GM19455 (cell line): Measurements from ENCODE around the gene HNF1B.

ENCODE experiments used
- ATAC-seq: cut with Tn5 transposase; IDR thresholded peaks from one replicate; pipeline ENCODE4 v1.9.1; 2021; ENCODE audit not compliant: unreplicated experiment

The HNF1B gene

GRCh38 chr17:37761961-37762360, 17.1 kb upstream of the HNF1B start:
- no peak for ATAC-seq

GRCh38 chr17:37761059-37761458, 16.2 kb upstream of the HNF1B start:
- no peak for ATAC-seq

DNA sequence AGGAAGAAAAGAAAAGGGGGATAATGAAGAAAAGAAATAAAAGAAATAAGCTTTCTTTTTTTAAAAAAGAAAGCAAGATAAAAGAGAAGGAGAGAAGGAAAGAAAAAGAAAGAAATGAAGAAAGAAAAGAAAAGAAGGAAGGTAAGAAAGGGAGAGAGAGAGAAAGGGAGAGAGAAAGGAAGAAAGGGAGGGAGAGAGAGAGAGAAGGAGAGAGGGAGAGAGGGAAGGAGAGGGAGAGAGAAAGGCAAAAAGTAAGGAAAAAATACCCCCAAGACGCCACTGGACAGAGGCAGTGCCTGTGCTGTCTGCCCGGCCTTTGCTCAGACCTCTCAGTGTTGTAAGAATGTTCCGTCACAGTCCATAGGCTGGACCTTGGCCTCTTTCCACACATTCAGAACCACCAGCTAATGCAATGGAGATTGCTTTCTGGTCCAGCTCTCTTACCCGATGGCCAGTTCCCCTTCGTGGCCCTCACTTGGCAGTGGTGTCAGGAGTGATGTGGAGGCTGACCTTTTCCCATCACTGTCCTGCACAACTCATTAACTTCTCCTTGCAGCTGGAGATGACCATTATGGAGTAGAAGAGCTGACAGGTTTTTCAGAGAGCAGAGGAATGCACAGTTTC, 14.3 kb upstream of the HNF1B start:
- no peak for ATAC-seq

- no peak for ATAC-seq
Observed at GRCh38 chr17:37756051-37756450, 11.2 kb upstream of the HNF1B start.

GRCh38 chr17:37755455-37755854, 10.6 kb upstream of the HNF1B start:
- ATAC-seq: no peak

DNA sequence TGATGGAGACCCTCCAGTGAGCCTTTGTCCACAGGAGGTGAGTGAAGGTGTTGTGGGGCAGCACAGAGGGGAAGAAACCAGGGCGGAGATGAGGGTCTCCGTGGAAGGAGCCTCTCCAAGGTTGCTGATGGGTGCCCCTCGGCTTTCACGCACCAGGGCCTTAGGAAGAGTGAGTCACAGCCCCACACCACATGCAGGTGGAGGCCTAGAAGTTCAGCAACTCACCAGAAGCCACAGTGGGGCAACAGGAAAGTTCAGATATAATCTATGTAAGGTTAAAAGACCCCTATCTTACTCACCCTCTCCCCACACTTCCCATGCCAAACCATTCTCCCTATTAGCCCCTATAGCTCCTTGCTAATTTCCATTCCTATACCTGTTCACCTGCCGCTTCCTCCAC, 9.5 kb upstream of the HNF1B start:
- ATAC-seq: no peak

DNA sequence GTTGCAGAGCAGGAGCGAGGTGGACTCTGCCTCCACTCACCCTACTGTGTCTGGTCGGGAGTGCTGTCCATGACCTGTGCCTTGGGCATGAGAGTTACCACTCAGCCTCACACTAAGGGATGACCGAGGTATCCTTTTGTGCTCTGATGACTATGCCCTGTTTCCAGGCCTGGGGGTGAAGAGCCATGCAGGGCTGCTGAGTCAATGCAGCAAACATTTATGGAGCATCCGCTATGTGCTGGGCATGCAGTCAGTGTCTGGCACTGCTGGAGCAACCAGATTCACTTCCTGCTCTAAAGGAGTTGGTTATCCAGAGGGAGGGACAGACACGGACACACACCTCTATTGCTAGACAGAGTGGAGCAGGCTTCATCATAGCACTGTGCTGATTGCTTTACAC, 7.6 kb upstream of the HNF1B start:
- ATAC-seq: no peak

- no peak for ATAC-seq
Observed at GRCh38 chr17:37750768-37751475, 6.1 kb upstream of the HNF1B start.

DNA sequence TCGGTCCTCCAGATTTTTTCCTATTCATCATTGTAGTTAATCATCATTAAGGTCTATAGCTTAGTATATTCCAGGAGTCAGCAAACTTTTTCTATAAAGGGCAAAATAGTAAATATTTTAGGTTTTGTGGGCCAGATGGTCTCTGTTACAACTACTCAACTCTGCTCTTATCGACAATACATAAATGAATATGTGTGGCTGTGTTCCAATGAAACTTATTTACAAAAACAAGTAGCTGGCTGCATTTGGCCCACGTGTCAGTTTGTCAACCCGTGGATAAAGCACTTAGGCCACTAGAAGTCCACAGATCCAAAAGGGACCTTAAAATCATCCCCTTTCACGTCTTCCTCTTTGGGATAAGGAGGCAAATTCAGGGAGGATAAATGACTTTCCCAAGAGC, 5.4 kb upstream of the HNF1B start:
- ATAC-seq: no peak

DNA sequence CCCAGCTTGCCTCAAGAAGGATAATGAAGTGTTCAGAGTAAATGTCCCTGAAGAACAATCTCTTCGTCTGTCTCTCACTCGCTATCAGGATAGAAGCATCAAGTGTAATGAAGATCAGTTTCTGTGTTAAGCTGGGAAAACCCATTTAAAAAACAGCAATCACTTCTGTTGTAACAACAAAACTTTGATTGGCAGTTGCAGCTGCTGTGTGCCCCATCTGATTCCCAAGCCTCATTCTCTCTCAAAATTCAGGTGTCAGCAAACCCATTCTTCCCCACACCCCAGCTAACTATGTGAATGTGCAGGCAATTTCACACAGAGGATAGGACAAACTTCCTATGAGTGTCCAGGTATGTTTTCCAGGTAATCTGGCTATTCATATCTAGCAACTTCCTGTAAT, 2.4 kb upstream of the HNF1B start:
- ATAC-seq: no peak

GRCh38 chr17:37746617-37747016, 1.8 kb upstream of the HNF1B start:
- no peak for ATAC-seq

- ATAC-seq: no peak
Observed at GRCh38 chr17:37745801-37746426, 1.1 kb upstream of the HNF1B start.

- ATAC-seq: no peak
Observed at GRCh38 chr17:37744633-37744927, 279 bp downstream of the HNF1B start.

DNA sequence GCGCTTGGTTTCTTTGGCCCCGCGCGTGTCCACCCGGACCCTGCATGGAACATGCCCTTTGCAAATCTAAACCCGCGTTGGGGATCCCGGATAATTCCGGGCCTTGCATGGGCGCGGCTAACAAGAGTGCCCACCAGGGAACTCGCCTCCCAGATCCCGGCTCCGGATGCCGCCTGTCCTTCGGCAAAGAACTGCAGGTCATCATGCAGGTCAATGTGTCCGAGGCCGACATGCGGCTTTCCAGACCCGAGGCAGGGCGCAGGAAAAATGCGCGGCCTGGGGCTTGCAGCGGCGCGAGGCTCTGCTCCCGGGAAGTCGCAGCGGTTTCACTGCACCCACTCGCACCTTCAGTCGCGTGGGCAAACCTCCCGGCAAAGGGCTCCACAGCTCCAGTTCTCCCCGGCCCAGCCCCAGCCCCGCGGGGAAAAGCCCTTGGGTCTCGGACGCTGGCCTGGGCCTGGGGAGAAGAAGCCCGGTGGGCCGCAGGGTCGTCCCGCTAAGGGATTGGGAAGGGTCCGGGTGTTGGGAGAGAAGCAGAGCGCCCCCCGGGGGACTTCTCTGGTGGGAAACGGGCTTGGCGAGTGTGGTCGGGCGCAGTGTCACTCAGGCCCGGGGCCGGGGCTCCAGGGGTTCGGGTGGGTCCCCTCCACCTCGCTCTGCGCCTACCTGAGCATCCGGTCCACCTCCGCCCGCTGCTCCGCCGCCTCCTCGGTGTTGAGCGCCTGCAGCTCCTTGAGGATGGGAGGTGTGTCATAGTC, 805 bp downstream of the HNF1B start:
- no peak for ATAC-seq

DNA sequence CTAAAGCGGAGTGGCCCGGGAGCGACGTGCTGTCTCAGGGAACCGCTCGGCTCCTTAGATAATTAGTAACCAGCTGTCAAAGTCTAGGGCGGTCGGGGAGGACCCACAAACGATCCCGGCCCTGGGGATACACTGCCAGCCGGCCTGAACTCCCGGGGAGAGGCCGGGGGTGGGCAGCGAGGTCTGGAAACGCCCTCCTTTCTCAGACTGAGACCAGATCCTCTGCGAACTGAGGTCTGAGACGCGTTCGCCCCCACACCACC, 1.3 kb downstream of the HNF1B start:
- ATAC-seq: no peak

- no peak for ATAC-seq
Observed at GRCh38 chr17:37742762-37743611, 1.9 kb downstream of the HNF1B start.

DNA sequence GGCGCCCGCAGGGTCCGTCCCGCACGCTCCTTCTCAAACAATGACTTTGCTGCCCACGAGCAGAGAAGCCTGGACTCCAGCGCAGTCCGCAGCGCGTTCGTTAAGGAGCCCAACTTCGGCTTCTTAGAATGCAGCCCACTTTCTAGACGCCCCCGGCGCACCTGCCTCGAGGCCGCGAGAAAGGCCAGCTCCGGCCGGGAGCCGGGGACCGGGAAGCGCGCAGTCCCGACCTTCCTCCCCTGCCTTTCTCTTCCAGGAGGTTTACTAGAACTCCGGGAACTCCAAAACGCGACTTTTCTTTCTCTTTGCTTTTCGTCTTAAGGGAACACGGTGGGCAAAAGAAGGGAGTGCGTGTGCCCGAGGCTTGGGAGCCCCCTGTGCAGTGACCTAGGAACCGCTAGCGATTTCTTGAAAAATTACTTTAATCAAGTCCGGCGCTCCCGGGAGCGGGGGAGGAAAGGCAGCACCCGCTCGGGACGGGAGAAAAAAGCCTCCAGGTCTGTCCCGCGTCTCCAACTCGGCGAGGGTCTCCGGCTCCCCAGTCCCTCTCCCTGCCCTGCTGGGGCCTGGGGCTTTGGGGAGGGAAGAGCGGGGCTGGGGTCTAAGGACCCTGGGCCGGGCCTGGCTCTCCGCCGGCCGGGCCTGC, 2.6 kb downstream of the HNF1B start:
- ATAC-seq: no peak

GRCh38 chr17:37741341-37742115, 3.3 kb downstream of the HNF1B start:
- no peak for ATAC-seq

DNA sequence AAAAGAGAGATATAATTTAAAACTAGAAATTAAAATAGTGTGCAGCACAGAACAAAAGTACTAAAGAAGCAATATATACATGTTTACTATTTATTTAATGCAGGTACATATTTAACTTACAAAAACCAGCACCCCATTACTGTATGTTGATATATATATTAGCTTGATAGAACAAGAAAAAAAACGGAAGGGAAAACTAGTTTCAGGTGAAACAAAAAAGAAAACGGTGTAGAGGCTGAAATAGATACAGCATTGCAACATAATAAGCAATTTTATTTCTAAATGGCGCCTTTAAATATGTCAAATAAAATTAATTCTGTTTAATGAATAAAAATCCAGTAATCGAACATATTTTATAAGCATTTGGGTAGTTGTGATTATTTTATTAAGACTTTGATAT, 3.9 kb downstream of the HNF1B start:
- ATAC-seq: no peak

DNA sequence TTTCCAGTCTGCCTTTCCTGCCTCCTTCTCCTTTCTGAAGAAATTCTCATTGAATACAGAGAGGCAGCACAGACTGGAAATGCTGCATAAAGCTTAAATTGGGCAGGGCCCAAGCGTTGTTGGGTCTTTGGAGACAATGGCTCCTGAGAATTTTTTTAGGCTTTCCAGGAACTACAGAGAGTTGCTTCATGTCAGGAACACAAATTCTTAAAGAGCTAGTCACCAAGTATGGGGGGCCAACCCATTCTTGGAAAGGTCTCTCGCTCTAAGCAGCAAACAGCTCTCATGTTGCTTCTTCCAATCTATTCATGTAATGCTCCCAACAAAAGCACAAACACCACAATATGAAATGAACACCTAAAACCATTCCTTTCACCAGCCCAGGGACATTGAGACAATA, 6.9 kb downstream of the HNF1B start:
- no peak for ATAC-seq
